Spleen (tissue), 7 donors: ENCODE results near the gene ADIPOR2.

Experiments
- POLR2A ChIP-seq, 3 donors: fragments of 450-650 bp; IDR thresholded peaks; one replicate each; pipeline ENCODE4 v1.5.1; 2017; ENCODE audit warnings: antibody characterized with exemption in 3 of 3, mild to moderate bottlenecking in 1 of 3
- POLR2AphosphoS5 ChIP-seq, 3 donors: sonication (generic); formaldehyde crosslinking; IDR thresholded peaks; one replicate each; pipeline ENCODE4 v1.5.1; 2017; ENCODE audit warnings: antibody characterized with exemption in 3 of 3
- TF ChIP-seq, protein P1 (sequence below), 11 experiments: fragments of 200-600 bp in 7 of 11; fragments of 450-650 bp in 4 of 11; sonication (generic) in 4 of 11; IDR thresholded peaks in 8 of 11; conservative IDR thresholded peaks in 3 of 11; 1 replicate in 7 of 11; 2 replicates in 4 of 11; pipeline versions ENCODE4 v1.4.0 to v1.8.0; 2016 to 2021; ENCODE audit warnings: antibody characterized with exemption in 11 of 11, inconsistent platforms in 4 of 11, mild to moderate bottlenecking in 1 of 11
- donor health status: DM: no; HTN: no; CAD: no; lungs with moderate emphysema.
- donor health status: DM: no; HTN: no; CAD: no.
- donor health status: DM: no; HTN: no; CAD: no.

DNA sequence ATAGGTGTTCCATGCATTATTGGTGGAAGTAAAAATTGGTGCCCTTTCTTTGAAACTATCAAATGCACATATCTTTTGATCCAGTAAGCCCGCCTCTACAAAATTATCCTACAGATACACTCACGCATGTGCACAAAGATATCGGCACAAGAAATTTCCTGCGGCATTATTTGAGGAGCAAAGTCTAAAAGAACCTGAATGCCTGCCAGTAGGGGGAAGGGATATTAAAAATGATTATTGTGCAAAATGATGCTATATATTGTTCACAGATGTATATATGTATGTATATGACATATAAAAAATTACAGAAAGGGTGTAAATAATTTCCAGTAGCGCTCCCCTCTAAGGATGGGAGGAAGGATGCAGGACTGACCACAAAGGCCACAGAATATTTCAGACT is 24.7 kb upstream of the ADIPOR2 start:
- TF ChIP-seq, protein P1, sequence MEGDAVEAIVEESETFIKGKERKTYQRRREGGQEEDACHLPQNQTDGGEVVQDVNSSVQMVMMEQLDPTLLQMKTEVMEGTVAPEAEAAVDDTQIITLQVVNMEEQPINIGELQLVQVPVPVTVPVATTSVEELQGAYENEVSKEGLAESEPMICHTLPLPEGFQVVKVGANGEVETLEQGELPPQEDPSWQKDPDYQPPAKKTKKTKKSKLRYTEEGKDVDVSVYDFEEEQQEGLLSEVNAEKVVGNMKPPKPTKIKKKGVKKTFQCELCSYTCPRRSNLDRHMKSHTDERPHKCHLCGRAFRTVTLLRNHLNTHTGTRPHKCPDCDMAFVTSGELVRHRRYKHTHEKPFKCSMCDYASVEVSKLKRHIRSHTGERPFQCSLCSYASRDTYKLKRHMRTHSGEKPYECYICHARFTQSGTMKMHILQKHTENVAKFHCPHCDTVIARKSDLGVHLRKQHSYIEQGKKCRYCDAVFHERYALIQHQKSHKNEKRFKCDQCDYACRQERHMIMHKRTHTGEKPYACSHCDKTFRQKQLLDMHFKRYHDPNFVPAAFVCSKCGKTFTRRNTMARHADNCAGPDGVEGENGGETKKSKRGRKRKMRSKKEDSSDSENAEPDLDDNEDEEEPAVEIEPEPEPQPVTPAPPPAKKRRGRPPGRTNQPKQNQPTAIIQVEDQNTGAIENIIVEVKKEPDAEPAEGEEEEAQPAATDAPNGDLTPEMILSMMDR (IDR thresholded peaks at IDR 0.05 in 8 of 11, conservative IDR thresholded peaks at IDR 0.05 in 3 of 11) = no peak
- TF ChIP-seq POLR2A (IDR thresholded peaks at IDR 0.05) (no peak), POLR2AphosphoS5 (IDR thresholded peaks at IDR 0.05) (no peak)
